GM15510 (cell line): Measurements from ENCODE around the gene KCTD5.

Experiments used
- POLR2A ChIP-seq: IDR thresholded peaks from 3 replicates; pipeline ENCODE4 v1.6.1; 2011; ENCODE audit warnings: borderline replicate concordance; ENCODE audit not compliant: insufficient read length; ENCODE audit errors: extremely low read depth

Gene KCTD5

DNA sequence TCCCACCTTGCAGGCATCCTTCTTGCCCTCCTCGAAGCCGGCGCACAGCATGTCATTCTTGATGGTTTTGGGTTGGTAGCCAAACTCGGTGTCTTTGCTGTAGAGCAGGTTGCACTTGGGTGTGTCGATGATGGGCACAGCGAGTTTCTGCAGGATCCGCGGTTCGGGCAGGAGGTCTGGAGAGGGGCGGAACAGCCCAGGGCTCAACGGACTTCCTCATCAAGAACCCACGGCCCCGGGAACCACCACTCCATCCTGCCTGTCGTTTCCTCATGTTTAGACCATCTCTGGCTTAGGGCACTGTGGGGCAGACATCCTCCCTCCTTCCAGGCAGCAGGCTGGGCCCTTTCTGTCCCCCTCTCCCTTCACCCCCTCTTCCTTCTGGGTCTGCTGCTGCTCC lies 31.2 kb downstream of the KCTD5 start:
- no peak for TF ChIP-seq POLR2A

DNA sequence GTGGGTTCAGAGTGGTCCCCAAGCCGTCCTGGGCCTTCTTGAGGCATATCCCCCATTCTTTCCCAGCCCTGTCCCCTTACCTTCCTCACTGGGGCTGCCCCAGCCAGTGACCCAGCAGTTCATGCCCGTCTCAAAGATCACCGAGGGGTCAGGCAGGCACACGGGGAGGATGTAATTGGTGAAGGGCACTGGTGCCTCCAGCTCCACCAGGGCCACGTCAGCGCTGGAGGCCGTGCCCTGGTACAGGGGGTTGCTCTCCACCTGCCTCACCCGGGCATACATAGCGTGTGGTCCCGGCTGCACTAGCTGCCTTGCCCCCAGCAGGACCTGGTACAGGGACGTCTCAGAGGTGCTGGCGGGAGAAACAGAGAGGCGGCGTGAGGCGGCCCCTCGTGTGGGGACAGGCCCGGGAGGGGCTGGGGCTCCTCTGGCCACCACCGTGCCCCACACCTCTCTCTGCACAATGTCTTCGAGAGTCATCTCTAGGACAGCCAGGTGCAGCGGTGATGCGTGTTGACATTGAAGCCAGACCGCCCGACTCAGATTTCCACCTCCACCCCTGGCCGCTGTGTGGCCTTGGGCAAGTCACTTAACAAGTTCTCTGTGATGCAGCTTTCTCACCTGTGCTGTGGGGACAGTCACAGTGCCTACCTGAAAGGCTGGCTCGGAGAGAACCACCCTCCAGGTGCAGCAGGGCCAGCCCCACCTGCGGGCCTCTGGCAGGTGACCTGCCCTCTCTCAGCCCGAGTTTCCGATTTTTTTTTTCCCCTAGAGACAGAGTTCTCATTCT lies 31.9 kb downstream of the KCTD5 start:
- no peak for TF ChIP-seq POLR2A

DNA sequence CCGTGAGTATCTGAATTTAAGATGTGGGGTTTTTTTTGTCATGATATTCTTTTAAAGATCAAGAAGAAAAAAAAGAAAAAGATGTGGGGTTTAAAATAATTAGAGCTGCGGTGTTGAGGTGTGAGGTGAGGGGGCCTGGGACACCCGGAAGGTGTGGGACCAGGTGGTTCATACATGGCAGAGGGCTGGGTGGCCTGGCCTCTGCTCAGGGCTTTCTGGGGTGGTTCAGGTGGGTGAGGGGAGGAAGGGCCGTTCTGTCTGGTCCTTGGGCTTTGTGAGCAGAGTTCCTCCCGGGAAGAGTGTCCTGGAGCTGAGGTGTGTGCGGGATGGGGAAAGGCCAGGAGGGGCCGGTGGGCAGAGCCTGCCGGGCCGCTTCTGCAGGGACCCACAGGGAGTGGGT lies 32.7 kb downstream of the KCTD5 start:
- TF ChIP-seq POLR2A: no peak

DNA sequence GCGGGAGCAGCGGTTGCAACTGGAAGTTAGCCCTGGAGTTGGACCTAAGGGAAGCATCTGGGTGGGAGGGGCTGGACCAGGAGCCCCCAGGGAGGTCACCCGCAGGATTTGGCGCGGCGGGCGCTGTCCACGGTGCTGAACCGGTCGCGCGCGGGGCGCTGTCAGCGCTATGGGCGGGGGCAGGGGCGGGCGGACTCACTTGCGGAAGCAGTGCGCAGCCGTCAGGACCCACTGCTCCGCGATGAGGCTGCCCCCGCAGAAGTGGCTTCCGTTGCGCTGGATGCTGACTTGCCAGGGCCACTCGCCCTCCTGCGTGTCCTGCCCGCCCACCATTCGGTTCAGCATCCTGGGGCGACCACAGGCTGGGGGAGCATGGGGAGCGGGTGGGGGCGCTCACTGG lies 33.2 kb downstream of the KCTD5 start:
- TF ChIP-seq POLR2A: no peak

DNA sequence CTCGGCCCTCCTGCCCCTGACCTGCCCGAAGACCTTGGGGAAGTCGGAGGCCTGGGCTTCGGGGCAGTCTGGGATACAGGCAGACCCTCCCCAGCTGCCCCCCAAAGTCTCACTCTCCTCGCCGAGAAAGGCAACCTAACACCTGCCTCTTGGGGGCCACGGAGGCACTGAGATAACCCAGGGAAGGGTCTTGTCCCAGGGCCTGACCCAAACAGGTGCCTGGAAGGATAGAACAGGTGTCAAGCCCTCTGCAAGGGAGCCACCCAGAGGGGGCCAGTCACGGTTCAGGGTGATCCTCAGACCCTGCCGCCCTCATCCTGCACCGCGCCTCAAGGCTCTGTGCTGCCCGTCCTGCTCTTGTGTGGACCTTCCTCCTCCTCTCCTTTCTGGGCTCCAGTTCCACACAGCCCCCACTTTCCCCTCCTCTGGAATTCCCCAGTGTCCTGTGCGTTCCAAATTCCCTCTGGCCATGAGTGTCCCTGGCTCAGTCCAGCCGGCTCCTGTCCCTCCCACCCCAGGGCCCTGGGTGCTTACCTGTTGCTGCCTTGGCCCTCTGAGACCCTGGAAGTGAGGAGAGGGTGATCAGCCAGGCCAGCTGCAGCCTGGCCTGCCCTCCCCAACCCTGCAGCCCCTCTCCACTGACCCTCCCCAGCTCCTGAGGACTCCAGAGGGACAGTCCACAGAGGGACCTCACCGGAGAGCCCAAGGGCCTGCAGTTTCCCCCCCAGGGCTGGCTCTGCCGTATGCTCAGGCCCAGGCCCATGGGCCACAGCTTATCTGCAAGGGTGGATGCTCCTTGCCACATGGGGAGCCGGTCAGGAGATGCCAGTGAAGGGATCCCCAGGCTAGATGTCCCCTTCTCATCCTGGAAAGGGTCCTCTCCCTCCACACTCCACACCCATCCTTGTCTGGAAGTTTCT lies 33.9 kb downstream of the KCTD5 start:
- no peak for TF ChIP-seq POLR2A

DNA sequence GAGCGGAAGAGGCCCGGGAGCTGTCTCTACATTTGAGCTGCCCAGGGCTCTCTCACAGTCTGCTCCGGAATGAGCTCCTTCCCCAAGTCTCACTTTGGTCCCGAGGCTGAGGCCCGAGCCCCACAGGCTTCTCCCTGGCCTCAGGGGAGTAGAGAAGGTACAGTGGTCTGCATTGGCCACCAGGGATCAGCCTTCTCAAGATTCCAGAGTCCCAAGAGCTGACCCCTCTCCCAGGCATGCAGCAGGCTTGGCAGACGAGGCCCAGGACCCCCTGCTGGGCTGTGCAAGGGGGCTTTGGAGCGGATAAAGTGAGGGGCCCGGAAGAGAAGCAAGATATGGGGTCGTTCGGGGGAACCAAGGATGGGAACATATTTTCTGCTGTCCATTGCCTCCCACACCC lies 34.6 kb downstream of the KCTD5 start:
- no peak for TF ChIP-seq POLR2A

- TF ChIP-seq POLR2A: no peak
These were observed 35.3 kb downstream of the KCTD5 start for GRCh38 chr16:2717383-2718263.

GRCh38 chr16:2719328-2720063 lies 37.2 kb downstream of the KCTD5 start:
- TF ChIP-seq POLR2A: no peak

DNA sequence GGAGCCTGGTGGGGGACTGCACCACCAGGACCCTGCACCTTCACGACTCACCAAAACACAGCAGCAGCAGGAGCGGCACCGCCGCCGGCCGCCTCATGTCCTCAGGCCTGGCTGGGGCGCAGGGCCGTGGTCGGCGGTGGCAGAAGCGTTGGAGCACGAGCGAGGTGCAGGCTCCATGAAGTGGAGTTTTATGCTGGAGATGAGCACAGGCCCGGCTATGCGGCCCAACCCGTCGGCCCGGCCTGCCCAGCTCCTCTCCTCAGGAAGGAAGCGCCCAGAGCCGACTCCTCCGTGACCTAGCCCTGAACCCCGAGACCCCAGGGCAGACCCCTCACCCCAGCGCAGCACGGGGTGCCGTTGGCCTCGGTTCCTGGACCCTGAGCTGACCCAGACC lies 37.7 kb downstream of the KCTD5 start, which contains the start of gene PRSS27:
Gene PRSS27 (minus strand): TSS at position 161 of the 394 bp plus-strand sequence. CDS start 64 bp downstream, at position 97.
- no peak for TF ChIP-seq POLR2A

GRCh38 chr16:2720719-2721633 lies 38.7 kb downstream of the KCTD5 start:
- peak; percentile 68 for TF ChIP-seq POLR2A

- no peak for TF ChIP-seq POLR2A
These were observed 41.9 kb downstream of the KCTD5 start for GRCh38 chr16:2724088-2724676.

DNA sequence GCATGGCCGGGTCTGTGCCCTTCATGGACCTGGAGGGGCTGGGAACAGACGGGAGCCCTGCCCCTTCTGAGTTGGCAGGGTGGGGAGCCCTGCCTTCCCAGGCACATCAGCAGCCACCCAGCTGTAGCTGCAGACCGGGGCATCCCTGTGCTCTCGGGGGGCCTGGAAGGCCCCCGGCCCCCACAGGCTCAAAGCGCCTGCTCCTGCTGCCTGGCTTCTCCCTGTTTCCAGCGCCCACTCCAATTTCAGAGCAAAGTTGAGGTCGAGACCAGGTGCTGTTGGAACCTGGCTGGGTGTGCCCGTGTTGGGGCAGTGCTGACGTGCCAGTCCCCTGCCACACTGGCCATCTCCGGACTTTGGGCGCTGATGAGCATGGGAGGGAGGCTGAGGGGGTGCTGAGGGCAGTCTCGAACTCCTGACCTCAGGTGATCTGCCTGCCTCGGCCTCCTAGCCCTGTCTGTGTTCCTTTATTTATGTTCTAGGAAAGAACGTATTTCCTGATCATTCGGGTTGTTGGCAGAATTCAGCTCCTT lies 42.6 kb downstream of the KCTD5 start:
- no peak for TF ChIP-seq POLR2A
